Thyroid gland (tissue), 4 donors: Measurements from ENCODE around the gene LMBR1L. TPM values are rescaled to one million over a fixed set of nuclear protein-coding genes. Genes with fewer than 3 reads are reported as not detected.

Source experiments
- DNase-seq, 2 donors: peaks; one replicate each; pipeline ENCODE4 v3.0.0-alpha.2; 2019
- H3K27ac ChIP-seq, 3 donors: fragments of 200-600 bp; sonication (generic); 1 replicate in 2 of 3; 2 replicates in 1 of 3; pipeline ENCODE4 v1.5.1; 2016 to 2019; ENCODE audit warnings: mild to moderate bottlenecking in 1 of 3, moderate library complexity in 1 of 3
- H3K27me3 ChIP-seq: fragments of 200-600 bp; sonication (generic); one replicate; pipeline ENCODE4 v1.5.1; 2019
- H3K36me3 ChIP-seq, 2 donors: fragments of 200-600 bp; sonication (generic); one replicate each; pipeline ENCODE4 v1.5.1; 2016 to 2019
- H3K4me1 ChIP-seq, 2 donors: fragments of 200-600 bp; sonication (generic); one replicate each; pipeline ENCODE4 v1.5.1; 2017 to 2019
- H3K4me3 ChIP-seq, 3 donors: fragments of 200-600 bp; sonication (generic); replicated peaks in 1 of 3; 1 replicate in 2 of 3; 2 replicates in 1 of 3; pipeline ENCODE4 v1.5.1; 2016; ENCODE audit warnings: mild to moderate bottlenecking in 1 of 3
- H3K9me3 ChIP-seq: fragments of 200-600 bp; sonication (generic); one replicate; pipeline ENCODE4 v1.5.1; 2017
- CTCF ChIP-seq, 6 experiments: fragments of 200-600 bp in 3 of 6; fragments of 450-650 bp in 3 of 6; sonication (generic) in 3 of 6; IDR thresholded peaks; one replicate each; pipeline ENCODE4 v1.5.1; 2016 to 2019; ENCODE audit warnings: antibody characterized with exemption in 6 of 6, mild to moderate bottlenecking in 2 of 6, inconsistent platforms in 1 of 6, moderate library complexity in 1 of 6
- POLR2A ChIP-seq, 2 donors: fragments of 450-650 bp; IDR thresholded peaks; one replicate each; pipeline ENCODE4 v1.6.1; 2017; ENCODE audit warnings: antibody characterized with exemption in 2 of 2, mild to moderate bottlenecking in 2 of 2, moderate library complexity in 1 of 2
- WGBS, 2 donors: methylation state at CpG; one replicate each; pipeline ENCODE4 v1.1.5; 2017; 5-methylcytosine and 5-hydroxymethylcytosine counted together
- intact Hi-C: fragments of 100-400 bp; cut with DNase I; formaldehyde crosslinking; loops from one replicate; pipeline ENCODE4 v1.15.1; 2023
- total RNA-seq, 4 donors: library from RNA; depleted of rRNA; stranded (reverse); fragments of >200 nt; gene quantifications; one replicate each; pipeline ENCODE4 v1.2.3, GENCODE V29; 2016

The LMBR1L gene
- total RNA-seq, 4 donors from 2014 or later: 30.4 to 54.8 (median 46.6) TPM

- 9% methylated on average over 22 to 24 of the region's 32 CpGs for WGBS, 2 donors
- peaks cover 12% of the 10 kb centered on the region for H3K27me3 ChIP-seq
- TF ChIP-seq POLR2A (IDR thresholded peaks at IDR 0.05) (no peak), CTCF (IDR thresholded peaks at IDR 0.05) (peak in 3 of 6 experiments; percentile 10 to 26 (median 15))
- H3K9me3 ChIP-seq: no peaks in the 10 kb centered on the region
- H3K27ac ChIP-seq: no peak overlapping the region
- peak; percentile 14 to 26 for DNase-seq
- H3K4me3 ChIP-seq: no peak overlapping the region
- intact Hi-C loops: no loop called here
- H3K36me3 ChIP-seq: peaks cover 3 to 8% of the 10 kb centered on the region in 2 donors
- peaks cover 28 to 60% of the 10 kb centered on the region in 2 donors for H3K4me1 ChIP-seq
These were observed 18.4 kb downstream of the LMBR1L start for GRCh38 chr12:49092086-49092815.

GRCh38 chr12:49091836-49092085, 18.9 kb downstream of the LMBR1L start:
- no peak for DNase-seq
- WGBS, 2 donors: 5 to 8% methylated on average over 11 to 12 of the region's 14 CpGs
- Histone ChIP-seq H3K27ac (no peak overlapping the region), H3K36me3 (peaks cover 0 to 3% of the 10 kb centered on the region in 2 donors), H3K4me3 (no peak overlapping the region), H3K4me1 (peaks cover 28 to 60% of the 10 kb centered on the region in 2 donors), H3K27me3 (peaks cover 12% of the 10 kb centered on the region), H3K9me3 (no peaks in the 10 kb centered on the region)
- TF ChIP-seq POLR2A (IDR thresholded peaks at IDR 0.05): no peak
- no peak for TF ChIP-seq CTCF (IDR thresholded peaks at IDR 0.05)
- intact Hi-C loops: no loop called here

GRCh38 chr12:49091056-49091835, 19.4 kb downstream of the LMBR1L start:
- H3K36me3 ChIP-seq: no peaks in the 10 kb centered on the region
- intact Hi-C loops: no loop called here
- peaks cover 12% of the 10 kb centered on the region for H3K27me3 ChIP-seq
- no peak overlapping the region for H3K4me3 ChIP-seq
- TF ChIP-seq POLR2A (IDR thresholded peaks at IDR 0.05) (no peak), CTCF (IDR thresholded peaks at IDR 0.05) (no peak)
- no peaks in the 10 kb centered on the region for H3K9me3 ChIP-seq
- H3K27ac ChIP-seq: no peak overlapping the region
- peaks cover 28 to 60% of the 10 kb centered on the region in 2 donors for H3K4me1 ChIP-seq
- no peak for DNase-seq
- 24 to 33% methylated on average over 15 to 28 of the region's 41 CpGs for WGBS, 2 donors

- Histone ChIP-seq H3K4me3 (peak overlapping the region in 1 of 3 donors; percentile 2), H3K9me3 (no peaks in the 10 kb centered on the region), H3K36me3 (no peaks in the 10 kb centered on the region), H3K4me1 (peaks cover 28 to 60% of the 10 kb centered on the region in 2 donors), H3K27me3 (peaks cover 12% of the 10 kb centered on the region), H3K27ac (no peak overlapping the region)
- peak in 1 of 2 donors; percentile 11 for DNase-seq
- WGBS, 2 donors: 7 to 12% methylated on average over 21 to 30 of the region's 88 CpGs
- intact Hi-C loops: loop anchor here (5.0 to 10.0 kb wide), 2 partner anchors 32 to 145 kb away; no protein-coding TSS in a partner anchor
- TF ChIP-seq POLR2A (IDR thresholded peaks at IDR 0.05): no peak
- TF ChIP-seq CTCF (IDR thresholded peaks at IDR 0.05): no peak
These were observed 20.6 kb downstream of the LMBR1L start for GRCh38 chr12:49089821-49090773.
